RWPE1 (cell line): Measurements from ENCODE around the gene PTAR1.

ENCODE experiments used
- CTCF ChIA-PET: fragments of 350-600 bp; sonication (Branson Sonifier 250); formaldehyde crosslinking; extraction: SDS; loops from one replicate; lab custom pipeline; 2021; lab: Yijun Ruan, JAX
- POLR2A ChIA-PET: fragments of 400-600 bp; formaldehyde crosslinking; extraction: SDS; loops from one replicate; lab custom pipeline; 2020; ENCODE audit warnings: antibody characterized with exemption; ENCODE audit not compliant: low non-redundant PET; lab: Yijun Ruan, JAX
- DNase-seq: peaks from one replicate; pipeline ENCODE4 v3.0.0; 2012; ENCODE audit warnings: low spot score
- H3K27ac ChIP-seq: fragments of 450-650 bp; 2 replicates; pipeline ENCODE4 v1.5.1; 2017
- CTCF ChIP-seq: fragments of 450-650 bp; conservative IDR thresholded peaks from 2 replicates; pipeline ENCODE4 v1.5.1; 2017; ENCODE audit warnings: low read depth, mild to moderate bottlenecking

The PTAR1 gene

GRCh38 chr9:69718218-69718617 lies 41.6 kb downstream of the PTAR1 start:
- no peak overlapping the region for H3K27ac ChIP-seq
- no peak for DNase-seq
- no peak for TF ChIP-seq CTCF
- ChIA-PET POLR2A (no interaction called here), CTCF (interaction anchor here (0.7 kb wide), 1 partner anchor 670 kb away, joined by 3 read pairs; no protein-coding TSS in a partner anchor)

GRCh38 chr9:69715825-69716224 lies 44.0 kb downstream of the PTAR1 start:
- CTCF ChIA-PET: interaction anchor here (0.5 to 0.6 kb wide), 2 partner anchors 174 to 832 kb away, joined by 3 to 4 read pairs; no protein-coding TSS in a partner anchor
- no peak for DNase-seq
- H3K27ac ChIP-seq: no peak overlapping the region
- TF ChIP-seq CTCF: no peak
- POLR2A ChIA-PET: no interaction called here

- no peak overlapping the region for H3K27ac ChIP-seq
- CTCF ChIA-PET: interaction anchor here (0.7 kb wide), 1 partner anchor 621 kb away, joined by 4 read pairs; no protein-coding TSS in a partner anchor
- POLR2A ChIA-PET: no interaction called here
- TF ChIP-seq CTCF: no peak
- no peak for DNase-seq
Observed at GRCh38 chr9:69715096-69715495, 44.7 kb downstream of the PTAR1 start.

GRCh38 chr9:69697475-69697874 lies 62.3 kb downstream of the PTAR1 start:
- ChIA-PET CTCF (no interaction called here), POLR2A (no interaction called here)
- TF ChIP-seq CTCF: no peak
- DNase-seq: no peak
- no peak overlapping the region for H3K27ac ChIP-seq

GRCh38 chr9:69696802-69697201 lies 63.0 kb downstream of the PTAR1 start:
- POLR2A ChIA-PET: no interaction called here
- DNase-seq: no peak
- no peak for TF ChIP-seq CTCF
- no peak overlapping the region for H3K27ac ChIP-seq
- CTCF ChIA-PET: interaction anchor here (0.6 kb wide), 1 partner anchor 70 kb away, joined by 3 read pairs; no protein-coding TSS in a partner anchor

GRCh38 chr9:69689991-69690538 lies 69.7 kb downstream of the PTAR1 start:
- no peak for TF ChIP-seq CTCF
- no peak for DNase-seq
- no peak overlapping the region for H3K27ac ChIP-seq
- POLR2A ChIA-PET: no interaction called here
- CTCF ChIA-PET: interaction anchor here (0.5 kb wide), 1 partner anchor 76 kb away, joined by 3 read pairs; no protein-coding TSS in a partner anchor
